Gastroesophageal sphincter (tissue), 3 donors: Measurements from ENCODE around the gene HOXB2.

Experiments used
- CTCF ChIP-seq, 4 experiments: fragments of 200-600 bp in 2 of 4; fragments of 450-650 bp in 2 of 4; sonication (generic) in 1 of 4; IDR thresholded peaks; one replicate each; pipeline ENCODE4 v1.5.1; 2017 to 2019; ENCODE audit warnings: antibody characterized with exemption in 4 of 4, mild to moderate bottlenecking in 2 of 4, moderate library complexity in 2 of 4
- POLR2A ChIP-seq, 2 donors: fragments of 450-650 bp; IDR thresholded peaks; one replicate each; pipeline ENCODE4 v1.6.1; 2017; ENCODE audit warnings: antibody characterized with exemption in 2 of 2, mild to moderate bottlenecking in 2 of 2, moderate library complexity in 1 of 2

GRCh38 chr17:48561884-48562810 is 17.2 kb upstream of the HOXB2 start:
- TF ChIP-seq CTCF (IDR thresholded peaks at IDR 0.05): peak in 3 of 4 experiments; percentile 20 to 37 (median 22)
- TF ChIP-seq POLR2A (IDR thresholded peaks at IDR 0.05): no peak
